HG03342 (cell line): ENCODE data around the gene C15orf62.

Experiments
- ATAC-seq: cut with Tn5 transposase; IDR thresholded peaks from one replicate; pipeline ENCODE4 v1.9.1; 2021; ENCODE audit warnings: mild to moderate bottlenecking, moderate library complexity; ENCODE audit not compliant: unreplicated experiment

Gene C15orf62

GRCh38 chr15:40775740-40776536 is 6.2 kb downstream of the C15orf62 start:
- no peak for ATAC-seq

GRCh38 chr15:40776537-40777141 is 6.9 kb downstream of the C15orf62 start:
- no peak for ATAC-seq

GRCh38 chr15:40782609-40783227 is 12.9 kb downstream of the C15orf62 start:
- peak; percentile 80 for ATAC-seq

GRCh38 chr15:40785164-40785563 is 15.4 kb downstream of the C15orf62 start:
- no peak for ATAC-seq

- no peak for ATAC-seq
These were observed 16.0 kb downstream of the C15orf62 start for GRCh38 chr15:40785814-40786213.

- ATAC-seq: no peak
These were observed 17.6 kb downstream of the C15orf62 start for GRCh38 chr15:40787344-40787841.

GRCh38 chr15:40787991-40788390 is 18.2 kb downstream of the C15orf62 start:
- ATAC-seq: no peak

GRCh38 chr15:40789119-40789518 is 19.3 kb downstream of the C15orf62 start:
- no peak for ATAC-seq

GRCh38 chr15:40789999-40790398 is 20.2 kb downstream of the C15orf62 start:
- ATAC-seq: no peak

GRCh38 chr15:40790718-40791117 is 20.9 kb downstream of the C15orf62 start:
- ATAC-seq: no peak

- no peak for ATAC-seq
These were observed 22.6 kb downstream of the C15orf62 start for GRCh38 chr15:40792394-40792793.

- no peak for ATAC-seq
These were observed 23.6 kb downstream of the C15orf62 start for GRCh38 chr15:40793216-40793989.

GRCh38 chr15:40796041-40796440 is 26.3 kb downstream of the C15orf62 start:
- ATAC-seq: no peak

- no peak for ATAC-seq
These were observed 26.7 kb downstream of the C15orf62 start for GRCh38 chr15:40796512-40796911.

- no peak for ATAC-seq
These were observed 29.7 kb downstream of the C15orf62 start for GRCh38 chr15:40799523-40799922.

GRCh38 chr15:40803076-40803475 is 33.3 kb downstream of the C15orf62 start:
- no peak for ATAC-seq

GRCh38 chr15:40803688-40804087 is 33.9 kb downstream of the C15orf62 start:
- no peak for ATAC-seq

- ATAC-seq: no peak
These were observed 36.9 kb downstream of the C15orf62 start for GRCh38 chr15:40806672-40807027.

GRCh38 chr15:40807028-40807887 is 37.5 kb downstream of the C15orf62 start, which contains the start of the genes DNAJC17 and ZFYVE19:
Gene DNAJC17 (minus strand): TSS chr15:40807473. CDS start chr15:40807446, 27 bp downstream.
Gene ZFYVE19 (plus strand): TSS chr15:40807089. CDS start chr15:40807590, 501 bp downstream.
- peak; percentile 93 for ATAC-seq

- no peak for ATAC-seq
These were observed 38.2 kb downstream of the C15orf62 start for GRCh38 chr15:40807888-40808461.
